Central memory CD8-positive, alpha-beta T cell (primary cell): Measurements from ENCODE around the gene CFAP92.
"Not testable (repeated sequence)": the region's sequence is repeated elsewhere in the genome, so short reads cannot be mapped to it uniquely, and the experiment has no call there.

Source experiments
- ATAC-seq: fragments of 150-1000 bp; cut with Tn5 transposase; replicated peaks from 2 replicates; pipeline ENCODE4 v1.10.0; 2022; ENCODE audit warnings: mild to moderate bottlenecking, moderate FRiP score, moderate number of reproducible peaks; ENCODE audit not compliant: poor library complexity, severe bottlenecking; ENCODE audit errors: extremely low read depth
- DNase-seq, 2 donors: peaks; one replicate each; pipeline ENCODE4 v3.0.0; 2021; ENCODE audit warnings: low spot score in 2 of 2
- H3K27ac Mint-ChIP-seq: one replicate; pipeline ENCODE4 v1.8.0; 2022; ENCODE audit warnings: low read depth, mild to moderate bottlenecking, moderate library complexity, mixed read lengths
- H3K27me3 Mint-ChIP-seq: one replicate; pipeline ENCODE4 v1.8.0; 2022; ENCODE audit warnings: mixed read lengths
- H3K36me3 Mint-ChIP-seq: one replicate; pipeline ENCODE4 v1.8.0; 2022; ENCODE audit warnings: mild to moderate bottlenecking, moderate library complexity, mixed read lengths; ENCODE audit not compliant: insufficient read depth
- H3K4me1 Mint-ChIP-seq: one replicate; pipeline ENCODE4 v1.8.0; 2022; ENCODE audit warnings: mixed read lengths
- H3K4me3 Mint-ChIP-seq: one replicate; pipeline ENCODE4 v1.8.0; 2022; ENCODE audit warnings: mild to moderate bottlenecking, moderate library complexity, mixed read lengths
- H3K9me3 Mint-ChIP-seq: one replicate; pipeline ENCODE4 v1.8.0; 2022; ENCODE audit warnings: mixed read lengths

Gene CFAP92

GRCh38 chr3:128864849-128865804 is 128.7 kb downstream of the CFAP92 start:
- not testable (repeated sequence) for DNase-seq, H3K27ac Mint-ChIP-seq, H3K27me3 Mint-ChIP-seq, H3K4me3 Mint-ChIP-seq, ATAC-seq, H3K36me3 Mint-ChIP-seq, H3K4me1 Mint-ChIP-seq
- peaks cover 13% of the 10 kb centered on the region for H3K9me3 Mint-ChIP-seq

- H3K36me3 Mint-ChIP-seq, result no peaks in the 10 kb centered on the region
- no peak for DNase-seq
- ATAC-seq, result no peak
- no peaks in the 10 kb centered on the region for H3K4me1 Mint-ChIP-seq
- no peaks in the 10 kb centered on the region for H3K27me3 Mint-ChIP-seq
- peaks cover 15% of the 10 kb centered on the region for H3K9me3 Mint-ChIP-seq
- no peak overlapping the region for H3K27ac Mint-ChIP-seq
- H3K4me3 Mint-ChIP-seq, result no peak overlapping the region
These were observed 129.5 kb downstream of the CFAP92 start for GRCh38 chr3:128864351-128864811.

- DNase-seq (no peak), ATAC-seq (no peak)
- Mint-ChIP-seq H3K27ac (no peak overlapping the region), H3K4me3 (no peak overlapping the region), H3K4me1 (no peaks in the 10 kb centered on the region), H3K27me3 (no peaks in the 10 kb centered on the region), H3K9me3 (peaks cover 21% of the 10 kb centered on the region), H3K36me3 (no peaks in the 10 kb centered on the region)
These were observed 130.3 kb downstream of the CFAP92 start for GRCh38 chr3:128863560-128863959.

GRCh38 chr3:128861491-128861890 is 132.4 kb downstream of the CFAP92 start:
- Mint-ChIP-seq H3K9me3 (peaks cover 29% of the 10 kb centered on the region), H3K4me1 (no peaks in the 10 kb centered on the region), H3K36me3 (no peaks in the 10 kb centered on the region), H3K4me3 (no peak overlapping the region), H3K27me3 (no peaks in the 10 kb centered on the region), H3K27ac (no peak overlapping the region)
- DNase-seq (no peak), ATAC-seq (no peak)
